GM12891 (cell line): Measurements from ENCODE around the gene TRAPPC12.

Experiments used
- POLR2A ChIP-seq: IDR thresholded peaks from 2 replicates; pipeline ENCODE4 v1.6.1; 2011; ENCODE audit warnings: low read depth, low read length, control low read depth
- POLR2AphosphoS5 ChIP-seq: IDR thresholded peaks from 2 replicates; pipeline ENCODE4 v1.6.1; 2011; ENCODE audit warnings: low read depth, low read length, control low read depth

- no peak for TF ChIP-seq POLR2A
- no peak for TF ChIP-seq POLR2AphosphoS5
Observed at GRCh38 chr2:3365219-3365618, 14.3 kb upstream of the TRAPPC12 start.
